Endothelial cell of umbilical vein (primary cell): ENCODE results near the gene MAGEC1. TPM values are rescaled to one million over a fixed set of nuclear protein-coding genes. Genes with fewer than 3 reads are reported as not detected.

Source experiments
- BruUV-seq: library from RNA; stranded (reverse); fragments of 400-500 nt; replicated peaks from 2 replicates; lab custom pipeline; 2021; lab: Mats Ljungman, UMichigan
- CTCF ChIA-PET: fragments of 300-600, 350-600 bp; sonication (Branson Sonifier 250); formaldehyde crosslinking; loops from one replicate; lab custom pipeline; 2021; ENCODE audit warnings: antibody characterized with exemption, inconsistent platforms; lab: Charles Lee
- POLR2A ChIA-PET: fragments of 300-600, 350-600 bp; sonication (Branson Sonifier 250); formaldehyde crosslinking; loops from one replicate; lab custom pipeline; 2021; ENCODE audit warnings: antibody characterized with exemption, inconsistent platforms; lab: Charles Lee
- DNase-seq: peaks from one replicate; pipeline ENCODE4 v3.0.0-alpha.2; 2011; ENCODE audit warnings: low read depth, low spot score
- FAIRE-seq: peaks from 2 replicates; lab custom pipeline; 2011; peaks lifted over from hg19 to GRCh38; lab: Jason Lieb, UNC
- H2AFZ ChIP-seq: 2 replicates; pipeline ENCODE4 v1.6.0; 2012; ENCODE audit warnings: low read depth, low read length, control low read depth, inconsistent platforms
- H3K27ac ChIP-seq: 2 replicates; pipeline ENCODE4 v1.5.1; 2011; ENCODE audit warnings: low read depth, mild to moderate bottlenecking, control low read depth, low read length, moderate library complexity; ENCODE audit not compliant: insufficient read depth
- H3K27me3 ChIP-seq, 2 experiments: 2 replicates each; pipeline versions ENCODE4 v1.6.0 to v1.6.1; 2011; ENCODE audit warnings: low read length in 2 of 2, mixed read lengths in 1 of 2; ENCODE audit not compliant: control insufficient read depth in 2 of 2, insufficient read depth in 2 of 2
- H3K36me3 ChIP-seq, 2 experiments: 2 replicates in 1 of 2; 3 replicates in 1 of 2; pipeline ENCODE4 v1.5.1; 2011; ENCODE audit warnings: low read length in 2 of 2, mild to moderate bottlenecking in 1 of 2, moderate library complexity in 1 of 2; ENCODE audit not compliant: control insufficient read depth in 2 of 2, insufficient read depth in 2 of 2; ENCODE audit errors: extremely low read depth in 1 of 2
- H3K4me1 ChIP-seq: 3 replicates; pipeline ENCODE4 v1.5.1; 2011; ENCODE audit warnings: mild to moderate bottlenecking, low read length; ENCODE audit not compliant: control insufficient read depth, insufficient read depth; ENCODE audit errors: extremely low read depth
- H3K4me2 ChIP-seq: 2 replicates; pipeline ENCODE4 v1.6.1; 2011; ENCODE audit warnings: low read length, control low read depth, mixed read lengths; ENCODE audit not compliant: insufficient read depth
- H3K4me3 ChIP-seq, 3 experiments: fragments of 200-600 bp in 1 of 3; sonication (generic), shearing (Covaris generic) in 1 of 3; replicated peaks in 1 of 3; 2 replicates each; pipeline ENCODE4 v1.5.1; 2011 to 2016; ENCODE audit warnings: control low read depth in 3 of 3, low read length in 3 of 3, mild to moderate bottlenecking in 2 of 3, inconsistent platforms in 1 of 3, low read depth in 1 of 3, moderate library complexity in 1 of 3; ENCODE audit not compliant: insufficient read depth in 1 of 3
- H3K79me2 ChIP-seq: 2 replicates; pipeline ENCODE4 v1.6.0; 2012; ENCODE audit warnings: low read length, inconsistent platforms; ENCODE audit not compliant: control insufficient read depth, insufficient read depth
- H3K9ac ChIP-seq: replicated peaks from 2 replicates; pipeline ENCODE3; 2011; ENCODE audit warnings: low read length, control low read depth; ENCODE audit not compliant: insufficient read depth; ENCODE audit errors: extremely low read depth
- H3K9me1 ChIP-seq: replicated peaks from 3 replicates; pipeline ENCODE4 v1.6.0; 2011; ENCODE audit warnings: mild to moderate bottlenecking, low read length; ENCODE audit not compliant: control insufficient read depth, insufficient read depth; ENCODE audit errors: extremely low read depth
- H3K9me3 ChIP-seq: replicated peaks from 2 replicates; pipeline ENCODE4 v1.5.1; 2012; ENCODE audit warnings: low read length, inconsistent platforms; ENCODE audit not compliant: control insufficient read depth, insufficient read depth
- H4K20me1 ChIP-seq: replicated peaks from 2 replicates; pipeline ENCODE3; 2011; ENCODE audit warnings: mild to moderate bottlenecking, low read length; ENCODE audit not compliant: control insufficient read depth, insufficient read depth; ENCODE audit errors: extremely low read depth
- CTCF ChIP-seq, 2 donors: IDR thresholded peaks; 1 replicate in 1 of 2; 2 replicates in 1 of 2; pipeline ENCODE4 v1.5.1; 2011; ENCODE audit warnings: low read length in 2 of 2, mild to moderate bottlenecking in 2 of 2, moderate library complexity in 2 of 2, control low read depth in 1 of 2, inconsistent platforms in 1 of 2, low read depth in 1 of 2; ENCODE audit not compliant: insufficient read depth in 1 of 2; ENCODE audit errors: extremely low read depth in 1 of 2
- EZH2 ChIP-seq: IDR thresholded peaks from 2 replicates; pipeline ENCODE4 v1.6.1; 2012; ENCODE audit warnings: borderline replicate concordance, low read depth, mild to moderate bottlenecking, moderate library complexity, low read length, inconsistent platforms; ENCODE audit not compliant: severe bottlenecking
- FOS ChIP-seq: IDR thresholded peaks from 2 replicates; pipeline ENCODE4 v1.6.1; 2011; ENCODE audit warnings: mild to moderate bottlenecking, low read length, moderate library complexity, borderline replicate concordance; ENCODE audit not compliant: insufficient read depth
- GATA2 ChIP-seq: IDR thresholded peaks from 2 replicates; pipeline ENCODE4 v1.7.0; 2011; ENCODE audit warnings: low read depth, mild to moderate bottlenecking, moderate library complexity, mixed read lengths, low read length; ENCODE audit not compliant: insufficient read length, insufficient read depth
- JUN ChIP-seq: IDR thresholded peaks from 2 replicates; pipeline ENCODE4 v1.6.1; 2011; ENCODE audit warnings: borderline replicate concordance, low read depth; ENCODE audit not compliant: insufficient read length, insufficient read depth
- MAX ChIP-seq: IDR thresholded peaks from 2 replicates; pipeline ENCODE4 v1.6.1; 2011; ENCODE audit not compliant: insufficient read depth, insufficient read length
- MYC ChIP-seq: IDR thresholded peaks from one replicate; pipeline ENCODE4 v1.6.1; 2011; ENCODE audit warnings: mild to moderate bottlenecking, low read depth, low read length
- POLR2A ChIP-seq: IDR thresholded peaks from 2 replicates; pipeline ENCODE4 v1.6.1; 2012; ENCODE audit warnings: low read depth, mild to moderate bottlenecking, control low read depth, low read length
- POLR2AphosphoS5 ChIP-seq: IDR thresholded peaks from 2 replicates; pipeline ENCODE4 v1.6.1; 2012; ENCODE audit warnings: low read depth, mild to moderate bottlenecking, control low read depth, low read length, moderate library complexity; ENCODE audit not compliant: insufficient read depth
- dilution Hi-C: fragments of 300-500 bp; cut with MboI; formaldehyde crosslinking; loops from one replicate; pipeline ENCODE4 v1.15.0; 2019; ENCODE audit warnings: low sequenced_read_pairs; ENCODE audit not compliant: extremely low pct_ligation_motif_present
- intact Hi-C: fragments of 100-400 bp; cut with micrococcal nuclease; formaldehyde crosslinking; loops from one replicate; pipeline ENCODE4 v1.10.0; 2022
- polyA plus RNA-seq, 4 experiments: library from polyadenylated mRNA; depleted of rRNA in 3 of 4; stranded (reverse) in 3 of 4; unstranded in 1 of 4; fragments of >200 nt; gene quantifications; 2 replicates each; pipeline versions ENCODE4 v1.2.1 to v1.2.3, GENCODE V29; 2011 to 2012; ENCODE audit warnings: missing spikeins in 1 of 4
- total RNA-seq: library from RNA; stranded (reverse); gene quantifications from 2 replicates; pipeline ENCODE4 v1.2.3, GENCODE V29; 2021

Gene MAGEC1
- total and polyA plus RNA-seq, 2 donors (not counting 3 experiments of a cell fraction or from before 2014, with no cell fraction given), result not detected

GRCh38 chrX:141941234-141941633, 37.5 kb downstream of the MAGEC1 start:
- dilution Hi-C loops (no loop called here), intact Hi-C loops (no loop called here)
- Histone ChIP-seq H3K4me3 (no peak overlapping the region), H4K20me1 (no peaks in the 10 kb centered on the region), H3K27me3 (no peaks in the 10 kb centered on the region), H3K9me3 (no peaks in the 10 kb centered on the region), H2AFZ (no peak overlapping the region), H3K36me3 (no peaks in the 10 kb centered on the region), H3K27ac (no peak overlapping the region), H3K4me1 (no peaks in the 10 kb centered on the region), H3K79me2 (no peaks in the 10 kb centered on the region), H3K4me2 (no peak overlapping the region), H3K9me1 (no peaks in the 10 kb centered on the region), H3K9ac (no peak overlapping the region)
- no peak for TF ChIP-seq CTCF (IDR thresholded peaks at IDR 0.05; ENCODE audit: extremely low read depth in 1 of 2, insufficient read depth in 1 of 2, low read depth in 1 of 2, low read length in 2 of 2)
- TF ChIP-seq EZH2, result no peak
- TF ChIP-seq POLR2A, result no peak
- TF ChIP-seq POLR2AphosphoS5, result no peak
- no peak for TF ChIP-seq MAX
- TF ChIP-seq GATA2, result no peak
- no peak for TF ChIP-seq JUN
- no peak for TF ChIP-seq MYC
- TF ChIP-seq FOS, result no peak
- CTCF ChIA-PET, result no interaction called here
- DNase-seq (no peak), FAIRE-seq (no peak)
- BruUV-seq, result no TSS peak
- POLR2A ChIA-PET, result no interaction called here
